ENCODE measurements around the gene TMEM74B.
"Not testable (repeated sequence)": the region's sequence is repeated elsewhere in the genome, so short reads cannot be mapped to it uniquely, and the experiment has no call there.

TMEM74B gene

GRCh38 chr20:1224205-1224890 lies 39.6 kb upstream of the TMEM74B start:
- Histone ChIP-seq H3K27me3 (replicated peaks; ENCODE audit: control insufficient read depth, insufficient read depth, low read length) (no peaks in the 10 kb centered on the region; the same call in 1 of the 2 replicates), H3K4me3 (replicated peaks; ENCODE audit: low read depth, low read length) (no peak overlapping the region), H3K36me3 (ENCODE audit: control insufficient read depth, insufficient read depth, low read length) (no peaks in the 10 kb centered on the region)
- no peak for TF ChIP-seq CTCF (IDR thresholded peaks at IDR 0.05; ENCODE audit: insufficient read depth, low read length, poor library complexity, severe bottlenecking)
- DNase-seq (ENCODE audit: extremely low read depth, insufficient read length): no peak

- not testable (repeated sequence) for H3K27me3 ChIP-seq (replicated peaks; ENCODE audit: control insufficient read depth, insufficient read depth, low read length); H3K36me3 ChIP-seq (ENCODE audit: control insufficient read depth, insufficient read depth, low read length); H3K4me3 ChIP-seq (replicated peaks; ENCODE audit: low read depth, low read length); DNase-seq (ENCODE audit: extremely low read depth, insufficient read length)
These were observed 38.0 kb upstream of the TMEM74B start for GRCh38 chr20:1222750-1223149.

GRCh38 chr20:1216527-1217427 lies 32.0 kb upstream of the TMEM74B start:
- not testable (repeated sequence) for H3K27me3 ChIP-seq (replicated peaks; ENCODE audit: control insufficient read depth, insufficient read depth, low read length); H3K36me3 ChIP-seq (ENCODE audit: control insufficient read depth, insufficient read depth, low read length); DNase-seq (ENCODE audit: extremely low read depth, insufficient read length); H3K4me3 ChIP-seq (replicated peaks; ENCODE audit: low read depth, low read length)

- H3K4me3 ChIP-seq (replicated peaks; ENCODE audit: low read depth, low read length): no peak overlapping the region
- no peak for DNase-seq (ENCODE audit: extremely low read depth, insufficient read length)
- no peaks in the 10 kb centered on the region for H3K36me3 ChIP-seq (ENCODE audit: control insufficient read depth, insufficient read depth, low read length)
- TF ChIP-seq CTCF (IDR thresholded peaks at IDR 0.05; ENCODE audit: insufficient read depth, low read length, poor library complexity, severe bottlenecking): no peak
- no peaks in the 10 kb centered on the region for H3K27me3 ChIP-seq (replicated peaks; ENCODE audit: control insufficient read depth, insufficient read depth, low read length)
These were observed 30.8 kb upstream of the TMEM74B start for GRCh38 chr20:1215386-1216170.

- TF ChIP-seq CTCF (IDR thresholded peaks at IDR 0.05; ENCODE audit: insufficient read depth, low read length, poor library complexity, severe bottlenecking): no peak
- no peak for DNase-seq (ENCODE audit: extremely low read depth, insufficient read length)
- Histone ChIP-seq H3K36me3 (ENCODE audit: control insufficient read depth, insufficient read depth, low read length) (no peaks in the 10 kb centered on the region), H3K4me3 (replicated peaks; ENCODE audit: low read depth, low read length) (no peak overlapping the region), H3K27me3 (replicated peaks; ENCODE audit: control insufficient read depth, insufficient read depth, low read length) (no peaks in the 10 kb centered on the region)
These were observed 30.1 kb upstream of the TMEM74B start for GRCh38 chr20:1214838-1215261.

- Histone ChIP-seq H3K27me3 (replicated peaks; ENCODE audit: control insufficient read depth, insufficient read depth, low read length) (no peaks in the 10 kb centered on the region), H3K36me3 (ENCODE audit: control insufficient read depth, insufficient read depth, low read length) (no peaks in the 10 kb centered on the region), H3K4me3 (replicated peaks; ENCODE audit: low read depth, low read length) (no peak overlapping the region)
- TF ChIP-seq CTCF (IDR thresholded peaks at IDR 0.05; ENCODE audit: insufficient read depth, low read length, poor library complexity, severe bottlenecking): peak; percentile 79
- no peak for DNase-seq (ENCODE audit: extremely low read depth, insufficient read length)
These were observed 28.0 kb upstream of the TMEM74B start for GRCh38 chr20:1212607-1213396.

All from GM06990 (cell line).